ENCODE data around the gene SUSD4.

SUSD4 gene

GRCh38 chr1:223244366-223245103 is 119.4 kb downstream of the SUSD4 start:
- TF ChIP-seq TEAD4 (IDR thresholded peaks at IDR 0.05): no peak
- TF ChIP-seq RAD21 (IDR thresholded peaks at IDR 0.05; ENCODE audit: low read depth): peak; percentile 27; the same call in 1 of the 2 replicates

- TF ChIP-seq MAX (IDR thresholded peaks at IDR 0.05) (no peak), CREB1 (IDR thresholded peaks at IDR 0.05; ENCODE audit: low read depth) (no peak), YY1 (IDR thresholded peaks at IDR 0.05; ENCODE audit: low read depth) (no peak), TAF1 (IDR thresholded peaks at IDR 0.05; ENCODE audit: low read depth) (no peak), NFIC (IDR thresholded peaks at IDR 0.05) (no peak), REST (IDR thresholded peaks at IDR 0.05; ENCODE audit: low read depth) (no peak), TEAD4 (IDR thresholded peaks at IDR 0.05) (no peak)
Observed at GRCh38 chr1:223243441-223244050, 120.4 kb downstream of the SUSD4 start.

- no peak for TF ChIP-seq YY1 (IDR thresholded peaks at IDR 0.05; ENCODE audit: low read depth)
- no peak for TF ChIP-seq NFIC (IDR thresholded peaks at IDR 0.05)
- no peak for TF ChIP-seq CEBPB (IDR thresholded peaks at IDR 0.05)
Observed at GRCh38 chr1:223242971-223243370, 121.0 kb downstream of the SUSD4 start.

GRCh38 chr1:223242382-223242955 is 121.5 kb downstream of the SUSD4 start:
- TF ChIP-seq TCF12 (IDR thresholded peaks at IDR 0.05; ENCODE audit: low read depth): no peak
- TF ChIP-seq EP300 (IDR thresholded peaks at IDR 0.05; ENCODE audit: borderline replicate concordance): no peak
- no peak for TF ChIP-seq NFIC (IDR thresholded peaks at IDR 0.05)
- no peak for TF ChIP-seq TEAD4 (IDR thresholded peaks at IDR 0.05)
- no peak for TF ChIP-seq RAD21 (IDR thresholded peaks at IDR 0.05; ENCODE audit: low read depth)
- TF ChIP-seq CEBPB (IDR thresholded peaks at IDR 0.05): no peak
- TF ChIP-seq EGR1 (IDR thresholded peaks at IDR 0.05): no peak
- TF ChIP-seq USF1 (IDR thresholded peaks at IDR 0.05): no peak
- no peak for TF ChIP-seq CREB1 (IDR thresholded peaks at IDR 0.05; ENCODE audit: low read depth)
- TF ChIP-seq MAX (IDR thresholded peaks at IDR 0.05): no peak
- no peak for TF ChIP-seq YY1 (IDR thresholded peaks at IDR 0.05; ENCODE audit: low read depth)

- TF ChIP-seq MAX (IDR thresholded peaks at IDR 0.05) (no peak), TEAD4 (IDR thresholded peaks at IDR 0.05) (no peak), RAD21 (IDR thresholded peaks at IDR 0.05; ENCODE audit: low read depth) (no peak), NFIC (IDR thresholded peaks at IDR 0.05) (no peak), REST (IDR thresholded peaks at IDR 0.05; ENCODE audit: low read depth) (no peak), ZBTB7A (IDR thresholded peaks at IDR 0.05; ENCODE audit: low read depth) (no peak), EGR1 (IDR thresholded peaks at IDR 0.05) (no peak), CREB1 (IDR thresholded peaks at IDR 0.05; ENCODE audit: low read depth) (no peak), TCF12 (IDR thresholded peaks at IDR 0.05; ENCODE audit: low read depth) (no peak), USF1 (IDR thresholded peaks at IDR 0.05) (no peak), EP300 (IDR thresholded peaks at IDR 0.05; ENCODE audit: borderline replicate concordance) (no peak), TAF1 (IDR thresholded peaks at IDR 0.05; ENCODE audit: low read depth) (no peak), YY1 (IDR thresholded peaks at IDR 0.05; ENCODE audit: low read depth) (no peak), CEBPB (IDR thresholded peaks at IDR 0.05) (no peak), FOXM1 (IDR thresholded peaks at IDR 0.05; ENCODE audit: borderline replicate concordance, low read depth) (no peak)
Observed at GRCh38 chr1:223240122-223240521, 123.9 kb downstream of the SUSD4 start.

GRCh38 chr1:223235091-223235490 is 128.9 kb downstream of the SUSD4 start:
- TF ChIP-seq CREB1 (IDR thresholded peaks at IDR 0.05; ENCODE audit: low read depth) (no peak), FOXM1 (IDR thresholded peaks at IDR 0.05; ENCODE audit: borderline replicate concordance, low read depth) (no peak)

Measured in Ishikawa (cell line).